ENCODE data around the gene FHAD1.

DNA sequence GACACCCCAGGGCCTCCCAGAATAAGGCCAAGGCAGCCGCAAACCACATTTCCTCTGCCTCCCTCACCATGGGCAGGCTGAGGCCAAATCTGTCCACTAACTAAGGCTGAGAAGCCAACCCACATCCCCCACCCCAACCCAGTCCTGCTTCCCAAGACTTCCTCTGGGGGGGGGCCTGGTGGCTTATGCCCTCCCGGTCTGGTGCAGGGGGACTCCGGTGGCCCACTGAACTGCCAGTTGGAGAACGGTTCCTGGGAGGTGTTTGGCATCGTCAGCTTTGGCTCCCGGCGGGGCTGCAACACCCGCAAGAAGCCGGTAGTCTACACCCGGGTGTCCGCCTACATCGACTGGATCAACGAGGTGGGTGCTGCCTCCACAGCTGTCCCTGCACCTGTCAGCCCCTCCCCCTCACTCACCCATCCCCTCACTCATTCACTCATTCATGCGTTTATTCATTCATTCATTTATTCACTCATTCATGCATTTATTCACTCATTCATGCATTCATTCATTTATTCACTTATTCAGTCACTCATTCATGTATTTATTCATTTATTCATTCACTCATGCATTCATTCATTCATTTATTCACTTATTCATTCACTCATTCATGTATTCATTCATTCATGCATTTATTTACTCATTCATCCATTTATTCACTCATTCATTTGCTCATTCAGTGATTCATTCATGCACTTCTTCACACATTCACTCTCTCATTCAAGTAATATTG, 198.5 kb downstream of the FHAD1 start:
- TF ChIP-seq POLR2AphosphoS5 (IDR thresholded peaks at IDR 0.05; ENCODE audit: low read length) (no peak), ZZZ3 (IDR thresholded peaks at IDR 0.05; ENCODE audit: control insufficient read depth, insufficient read length, low read depth) (no peak), EGR1 (IDR thresholded peaks at IDR 0.05; ENCODE audit: borderline replicate concordance in 1 of 2, low read depth in 2 of 2, low read length in 2 of 2) (no peak), MYC (IDR thresholded peaks at IDR 0.05; ENCODE audit: insufficient read depth, insufficient read length, insufficient replicate concordance, low read length, severe bottlenecking) (no peak), EP300 (IDR thresholded peaks at IDR 0.05; ENCODE audit: borderline replicate concordance in 1 of 2, control insufficient read depth in 1 of 2, low read depth in 2 of 2, low read length in 2 of 2) (no peak)
- TF ChIP-seq, protein P1, sequence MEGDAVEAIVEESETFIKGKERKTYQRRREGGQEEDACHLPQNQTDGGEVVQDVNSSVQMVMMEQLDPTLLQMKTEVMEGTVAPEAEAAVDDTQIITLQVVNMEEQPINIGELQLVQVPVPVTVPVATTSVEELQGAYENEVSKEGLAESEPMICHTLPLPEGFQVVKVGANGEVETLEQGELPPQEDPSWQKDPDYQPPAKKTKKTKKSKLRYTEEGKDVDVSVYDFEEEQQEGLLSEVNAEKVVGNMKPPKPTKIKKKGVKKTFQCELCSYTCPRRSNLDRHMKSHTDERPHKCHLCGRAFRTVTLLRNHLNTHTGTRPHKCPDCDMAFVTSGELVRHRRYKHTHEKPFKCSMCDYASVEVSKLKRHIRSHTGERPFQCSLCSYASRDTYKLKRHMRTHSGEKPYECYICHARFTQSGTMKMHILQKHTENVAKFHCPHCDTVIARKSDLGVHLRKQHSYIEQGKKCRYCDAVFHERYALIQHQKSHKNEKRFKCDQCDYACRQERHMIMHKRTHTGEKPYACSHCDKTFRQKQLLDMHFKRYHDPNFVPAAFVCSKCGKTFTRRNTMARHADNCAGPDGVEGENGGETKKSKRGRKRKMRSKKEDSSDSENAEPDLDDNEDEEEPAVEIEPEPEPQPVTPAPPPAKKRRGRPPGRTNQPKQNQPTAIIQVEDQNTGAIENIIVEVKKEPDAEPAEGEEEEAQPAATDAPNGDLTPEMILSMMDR (IDR thresholded peaks at IDR 0.05 in 2 of 3, conservative IDR thresholded peaks at IDR 0.05 in 1 of 3; ENCODE audit: control insufficient read depth in 2 of 3, extremely low read depth in 1 of 3, insufficient read depth in 1 of 3, low read depth in 3 of 3, low read length in 3 of 3): no peak
- TF ChIP-seq, protein P2, sequence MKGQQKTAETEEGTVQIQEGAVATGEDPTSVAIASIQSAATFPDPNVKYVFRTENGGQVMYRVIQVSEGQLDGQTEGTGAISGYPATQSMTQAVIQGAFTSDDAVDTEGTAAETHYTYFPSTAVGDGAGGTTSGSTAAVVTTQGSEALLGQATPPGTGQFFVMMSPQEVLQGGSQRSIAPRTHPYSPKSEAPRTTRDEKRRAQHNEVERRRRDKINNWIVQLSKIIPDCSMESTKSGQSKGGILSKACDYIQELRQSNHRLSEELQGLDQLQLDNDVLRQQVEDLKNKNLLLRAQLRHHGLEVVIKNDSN (IDR thresholded peaks at IDR 0.05; ENCODE audit: borderline replicate concordance, extremely low read length, insufficient read depth, low read depth, low read length): no peak
